CD4-positive, alpha-beta T cell treated with Interleukin-2 at 100 ng/mL for 4 hours (primary cell): ENCODE data around the gene ARPC4.

Experiments used
- DNase-seq: peaks from one replicate; pipeline ENCODE4 v3.0.0-alpha.2; 2020; ENCODE audit warnings: low spot score

The ARPC4 gene

DNA sequence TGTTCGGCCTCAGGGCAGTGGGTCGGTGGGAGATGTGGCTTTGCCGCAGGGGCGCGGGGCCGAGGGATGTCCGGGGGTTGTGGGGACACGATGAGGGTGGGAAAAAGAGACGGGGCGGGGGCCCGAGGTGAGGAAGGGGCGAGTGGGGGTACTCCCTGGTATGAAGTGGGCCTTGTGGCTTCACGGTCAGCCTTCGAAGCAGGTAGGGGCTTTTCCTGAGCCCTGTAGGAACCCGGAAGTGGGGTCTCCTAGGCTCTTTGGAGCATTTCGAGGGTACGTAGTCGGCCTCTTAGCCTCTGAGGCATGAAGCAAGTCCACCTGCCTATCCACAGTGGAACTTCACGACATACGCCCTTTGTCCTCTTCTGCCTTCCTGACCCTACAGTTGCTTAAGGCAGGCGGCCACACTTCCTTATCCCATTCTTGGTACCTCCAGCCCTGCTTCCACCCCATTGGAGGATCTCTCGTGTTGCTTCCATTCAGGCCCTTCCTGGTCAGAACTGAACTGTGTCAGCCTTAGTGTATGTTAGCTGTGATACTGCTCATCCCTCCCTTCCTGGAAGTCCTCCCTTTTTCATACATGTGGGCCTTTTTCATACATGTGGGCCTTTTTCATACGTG lies 389 bp downstream of the ARPC4 start:
- peak; percentile 20 for DNase-seq

DNA sequence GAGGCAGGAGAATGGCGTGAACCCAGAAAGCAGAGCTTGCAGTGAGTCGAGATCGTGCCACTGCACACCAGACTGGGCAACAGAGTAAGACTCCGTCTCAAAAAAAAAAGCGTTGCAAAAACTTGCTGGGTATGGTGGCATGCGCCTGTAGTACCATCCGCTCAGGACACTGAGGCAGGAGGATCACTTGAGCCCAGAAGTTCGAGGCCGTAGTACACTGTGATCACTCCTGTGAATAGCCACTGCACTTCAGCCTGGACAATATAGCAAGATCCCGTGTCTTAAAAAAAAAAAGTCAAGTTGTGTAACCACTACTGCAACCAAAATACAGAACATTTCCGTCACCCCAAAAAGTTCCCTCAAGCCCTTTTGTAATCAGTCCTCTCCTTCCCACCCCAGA lies 1.5 kb downstream of the ARPC4 start:
- DNase-seq = no peak

DNA sequence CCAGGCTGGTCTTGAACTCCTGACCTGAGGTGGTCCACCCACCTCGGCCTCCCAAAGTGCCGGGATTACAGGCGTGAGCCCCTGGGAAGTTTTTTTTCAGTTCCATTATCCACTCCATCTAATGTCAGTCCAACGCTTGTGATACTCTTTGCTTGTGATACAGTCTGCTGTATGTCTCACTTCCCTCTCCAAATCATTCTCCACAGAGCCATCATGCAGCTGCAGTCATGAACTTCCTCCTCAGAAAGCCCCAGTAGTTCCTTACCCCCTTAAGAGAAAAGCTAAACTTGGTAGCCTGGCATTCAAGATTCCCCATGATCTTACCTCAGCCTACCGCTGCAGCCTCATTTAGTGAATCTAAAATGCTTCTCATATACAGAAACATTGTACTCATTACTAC lies 2.3 kb downstream of the ARPC4 start:
- no peak for DNase-seq

DNA sequence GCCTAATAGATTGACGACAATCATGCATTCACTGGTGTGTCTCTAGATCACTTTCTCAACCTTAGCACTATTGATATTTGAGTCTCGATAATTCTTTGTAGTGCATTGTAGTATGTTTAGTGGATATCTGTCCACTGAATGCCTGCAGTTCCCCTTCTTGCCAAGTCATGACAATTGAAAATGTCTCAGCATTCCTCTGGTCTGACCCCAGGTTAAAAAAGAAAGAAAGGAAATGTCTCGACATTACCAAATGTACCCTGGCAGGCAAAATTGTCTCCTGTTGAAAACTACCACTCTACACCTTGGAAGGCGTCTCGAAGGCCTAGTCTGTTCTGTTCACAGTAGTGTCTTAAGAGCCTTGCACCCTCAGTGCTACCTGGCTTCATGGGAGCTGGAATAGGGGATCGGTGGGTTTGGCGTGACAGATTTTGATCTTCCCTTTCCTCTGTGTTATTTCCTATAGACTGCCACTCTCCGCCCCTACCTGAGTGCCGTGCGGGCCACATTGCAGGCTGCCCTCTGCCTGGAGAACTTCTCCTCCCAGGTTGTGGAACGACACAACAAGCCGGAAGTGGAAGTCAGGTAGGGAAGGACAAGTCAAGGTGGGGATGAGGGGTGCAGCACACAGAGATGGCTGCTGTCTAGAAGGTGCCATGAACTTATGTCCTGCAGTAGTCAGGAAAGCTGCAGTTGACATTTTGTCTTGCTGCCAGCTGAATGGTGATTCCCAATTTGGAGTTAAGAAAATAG lies 4.5 kb downstream of the ARPC4 start:
- DNase-seq = no peak

DNA sequence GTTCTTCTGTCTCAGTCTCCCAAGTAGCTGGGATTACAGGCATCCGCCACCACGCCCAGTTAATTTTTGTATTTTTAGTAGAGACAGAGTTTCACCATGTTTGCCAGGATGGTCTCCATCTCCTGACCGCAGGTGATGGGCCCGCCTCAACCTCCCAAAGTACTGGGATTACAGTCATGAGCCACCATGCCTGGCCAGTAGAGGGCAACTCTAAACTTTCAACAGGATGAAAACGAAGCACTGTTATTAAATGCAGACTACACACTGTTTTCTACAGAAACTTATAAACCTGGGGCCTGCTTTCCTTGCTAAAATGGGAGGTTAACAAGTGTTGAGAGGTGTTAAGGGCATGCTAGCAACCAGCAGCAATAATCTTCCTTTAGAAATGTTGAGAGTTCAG lies 7.6 kb downstream of the ARPC4 start:
- DNase-seq = no peak

DNA sequence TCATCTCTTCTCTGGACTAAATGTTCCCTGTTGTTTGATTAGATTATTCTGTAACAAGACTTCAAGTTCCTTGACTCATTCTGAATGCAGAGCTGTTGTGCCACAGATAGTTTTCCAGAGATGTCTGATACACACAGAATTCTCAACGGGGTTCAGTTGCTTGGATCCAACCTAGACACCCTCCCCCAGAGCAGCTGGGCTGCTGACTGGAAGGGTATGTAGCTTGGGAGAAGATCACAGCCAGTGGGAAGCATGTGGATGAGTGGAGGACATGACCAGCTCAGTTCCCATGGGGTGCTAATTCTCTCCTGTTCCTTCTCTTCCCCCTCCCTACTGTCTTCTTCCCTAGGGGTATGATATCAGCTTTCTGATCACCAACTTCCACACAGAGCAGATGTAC lies 10.6 kb downstream of the ARPC4 start:
- no peak for DNase-seq

DNA sequence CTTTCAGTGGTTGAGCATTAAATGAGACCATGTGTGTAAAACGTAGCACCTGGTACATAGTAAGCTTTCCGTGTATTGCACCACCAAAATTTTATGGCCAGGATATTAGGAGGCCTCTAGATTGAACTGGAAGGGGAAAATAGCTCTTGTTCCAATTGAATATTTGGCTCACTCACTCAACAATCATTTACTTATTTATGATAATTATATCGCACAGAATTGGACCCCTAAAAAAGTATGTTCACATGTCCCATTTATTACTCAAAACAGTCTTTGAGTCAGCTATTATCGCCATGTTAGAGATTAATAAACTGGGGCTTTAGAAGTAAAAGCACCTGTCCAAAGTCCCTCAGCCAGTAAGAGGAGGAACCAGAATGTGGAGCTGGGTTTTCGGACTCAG lies 12.1 kb downstream of the ARPC4 start:
- DNase-seq = no peak

DNA sequence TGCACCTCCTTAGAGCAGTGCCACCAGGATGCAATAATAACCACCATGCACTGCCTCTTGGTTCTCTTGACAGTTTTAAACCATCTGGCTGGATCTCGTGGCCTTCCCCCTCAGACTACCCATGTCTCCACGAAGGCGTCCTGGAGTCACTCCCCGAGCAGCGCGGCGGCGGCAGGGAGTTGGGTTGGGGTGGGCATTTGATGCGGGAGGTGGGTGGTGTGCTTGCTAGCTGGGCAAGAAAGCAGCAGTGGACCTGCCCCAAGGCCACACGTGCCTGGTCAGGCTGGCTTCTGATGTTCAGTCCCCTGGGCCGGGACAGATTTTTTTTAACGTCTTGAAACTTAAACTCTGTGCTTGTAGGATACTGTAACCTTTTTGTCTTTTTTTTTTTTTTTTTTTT lies 13.3 kb downstream of the ARPC4 start:
- DNase-seq = no peak

DNA sequence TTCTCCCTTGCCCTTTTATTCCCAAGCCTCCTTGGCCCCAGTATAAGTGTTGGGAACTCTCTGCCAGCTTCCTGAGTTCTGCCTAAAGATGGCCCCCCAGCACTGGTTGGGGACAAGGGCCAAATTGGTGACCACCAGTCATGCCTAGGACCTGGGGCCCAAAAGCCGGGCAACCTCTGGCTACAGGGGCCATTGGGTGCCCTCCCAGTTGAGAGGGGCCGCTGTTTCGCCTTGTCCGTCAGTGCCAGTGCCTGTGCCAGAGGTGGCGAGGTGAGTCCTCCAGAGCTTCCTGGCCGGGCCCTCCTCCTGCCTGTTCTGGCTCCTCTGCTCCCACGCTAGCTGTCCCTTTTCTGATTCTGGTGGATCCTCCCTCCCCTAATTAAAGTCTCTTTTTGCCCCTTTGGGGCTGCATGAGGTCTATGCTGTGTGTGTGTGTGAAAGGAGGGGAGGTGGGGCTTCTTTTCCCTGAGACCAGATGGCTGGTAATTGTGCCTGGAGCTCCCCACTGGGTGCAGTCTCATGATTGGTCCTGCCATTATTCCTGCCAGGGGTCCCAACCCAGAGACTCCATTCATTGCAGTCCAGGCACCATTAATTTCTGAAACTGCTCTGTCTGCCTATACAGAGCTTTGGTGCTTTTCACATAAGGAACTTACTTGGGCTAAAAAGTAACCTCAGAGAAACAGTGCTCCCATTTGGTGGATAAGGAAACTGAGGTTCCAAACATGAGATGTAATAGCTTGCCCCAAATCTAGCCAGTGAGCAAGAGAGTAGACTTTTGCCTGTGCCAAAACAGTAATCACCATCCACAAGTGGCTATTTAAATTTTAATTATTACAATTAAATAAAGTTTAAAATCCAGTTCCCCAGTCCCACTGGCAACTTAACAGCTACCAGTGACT lies 14.1 kb downstream of the ARPC4 start:
- no peak for DNase-seq

DNA sequence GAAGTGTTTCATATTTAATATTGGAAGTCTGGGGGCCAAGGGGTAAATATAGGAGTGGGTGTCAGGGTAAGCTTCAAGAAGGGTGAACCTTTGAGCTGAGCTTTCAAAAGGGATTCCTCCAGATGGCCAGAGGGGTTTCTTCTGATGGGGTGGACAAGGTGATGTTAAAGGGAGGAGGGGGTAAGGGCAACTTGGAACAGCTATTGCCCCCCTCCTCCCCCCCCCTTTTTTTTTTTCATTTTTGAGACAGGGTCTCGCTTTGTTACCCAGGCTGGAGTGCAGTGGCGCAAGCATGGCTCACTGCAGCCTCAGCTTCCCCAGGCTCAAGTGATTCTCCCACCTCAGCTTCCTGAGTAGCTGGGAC lies 15.1 kb downstream of the ARPC4 start:
- DNase-seq = no peak

DNA sequence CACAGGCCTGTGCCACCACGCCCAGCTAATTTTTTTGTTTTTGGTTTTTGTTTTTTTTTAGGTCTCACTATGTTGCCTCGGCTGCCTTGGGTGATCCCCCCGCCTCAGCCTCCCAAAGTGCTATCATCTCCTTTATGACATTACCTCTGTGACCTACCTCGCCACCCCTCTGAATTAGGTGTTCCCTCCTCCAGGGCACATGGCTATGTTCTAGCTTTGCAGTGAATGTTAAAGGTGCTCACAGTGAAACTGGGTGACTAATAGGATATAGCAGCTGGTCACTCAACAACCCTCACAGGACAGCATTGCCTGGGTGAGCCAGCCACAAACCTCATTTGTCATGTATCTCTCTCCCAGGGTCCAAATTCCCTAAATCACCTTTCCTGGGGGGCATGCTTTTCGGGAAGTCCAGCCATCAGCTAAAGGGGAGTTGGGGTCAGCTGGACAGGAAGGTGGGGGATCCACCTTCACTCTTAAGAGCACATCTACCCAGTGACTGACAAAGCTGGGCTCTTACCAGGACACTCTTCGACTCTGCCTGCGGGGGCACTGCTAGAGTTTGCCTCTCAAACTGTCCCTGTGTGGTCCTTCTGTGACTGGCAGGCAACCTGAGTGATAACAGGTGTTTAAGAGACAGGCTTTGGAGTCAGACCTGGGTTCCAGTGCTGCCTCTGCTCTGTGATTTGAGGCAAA lies 15.6 kb downstream of the ARPC4 start:
- DNase-seq = peak; percentile 62

DNA sequence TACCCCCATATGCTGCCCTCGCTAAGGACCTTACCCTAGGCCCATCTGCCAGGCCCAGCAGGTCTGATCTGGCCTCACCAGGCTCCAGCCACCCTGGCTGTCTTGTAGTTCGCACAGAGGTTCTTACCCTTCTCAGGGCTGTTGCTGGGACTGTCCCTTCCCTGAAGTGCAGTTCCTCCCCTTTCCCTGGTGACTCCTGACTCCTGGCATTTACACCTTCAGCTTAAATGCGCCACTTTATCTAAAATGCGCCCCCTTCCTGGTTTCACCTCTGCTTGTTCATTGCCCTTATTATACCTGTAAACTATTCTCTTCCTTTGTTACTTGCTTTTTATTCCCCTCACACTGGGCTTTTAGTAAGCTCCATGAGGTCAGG lies 16.3 kb downstream of the ARPC4 start:
- DNase-seq = no peak

DNA sequence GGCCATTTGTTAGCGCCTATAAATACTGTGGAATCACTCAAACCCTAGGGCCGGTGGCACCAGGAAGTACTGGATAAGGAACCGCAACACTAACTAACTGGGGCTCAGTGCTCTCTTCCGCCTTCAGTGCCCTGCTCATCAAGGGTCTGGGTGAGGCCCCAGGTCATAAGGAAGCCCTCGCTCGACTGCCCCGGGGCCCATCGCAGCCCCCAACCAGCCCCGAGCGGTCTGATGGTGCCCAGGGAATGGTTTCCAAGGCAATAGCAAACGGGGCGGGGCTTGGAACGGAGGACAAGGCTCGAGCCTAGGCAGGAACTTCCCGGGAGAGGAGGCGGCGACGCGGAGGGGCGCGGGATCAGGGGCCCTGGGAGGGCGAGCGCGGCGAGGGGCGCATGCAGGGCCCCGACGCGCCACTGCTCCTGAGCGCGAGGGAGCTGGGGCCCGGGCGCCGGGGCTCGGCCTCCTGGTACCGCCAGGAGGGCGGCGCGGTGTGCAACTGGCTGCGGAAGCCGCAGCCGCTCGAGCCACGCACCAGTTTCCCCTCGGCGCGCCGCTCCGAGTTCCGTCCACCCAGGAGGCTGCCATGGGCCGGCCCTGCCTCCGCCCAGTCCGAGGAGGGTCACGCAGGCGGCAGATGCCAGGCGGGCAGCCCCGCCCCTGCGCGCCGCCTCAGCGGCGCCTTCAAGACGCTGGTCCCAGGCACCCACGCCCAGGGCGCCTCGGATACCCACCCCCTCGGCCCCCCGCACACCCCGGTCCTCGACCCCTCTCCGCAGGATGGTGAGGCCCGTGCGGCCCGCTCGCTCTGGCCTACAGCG lies 16.9 kb downstream of the ARPC4 start, which contains the start of gene TTLL3:
Gene TTLL3 (plus strand): TSS at position 648 of the 818 bp plus-strand sequence. CDS start 400 bp downstream, outside the sequence.
- peak; percentile 39 for DNase-seq

DNA sequence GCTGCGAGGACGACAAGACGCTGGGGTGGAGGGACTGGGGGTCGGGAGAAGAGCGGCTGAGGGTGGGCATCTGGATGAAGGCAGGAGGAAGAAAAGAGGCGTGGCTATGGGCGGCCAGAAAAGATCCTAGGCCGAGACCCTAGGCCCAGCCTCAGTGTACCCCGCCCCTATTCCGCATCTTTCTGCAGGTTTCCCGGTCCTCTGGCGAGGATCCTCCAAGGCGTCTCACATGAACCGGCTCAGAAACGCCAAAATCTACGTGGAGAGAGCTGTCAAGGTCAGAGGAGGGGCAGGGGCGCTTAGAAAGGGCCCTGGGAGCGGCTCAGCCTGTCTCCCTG lies 17.5 kb downstream of the ARPC4 start:
- no peak for DNase-seq

DNA sequence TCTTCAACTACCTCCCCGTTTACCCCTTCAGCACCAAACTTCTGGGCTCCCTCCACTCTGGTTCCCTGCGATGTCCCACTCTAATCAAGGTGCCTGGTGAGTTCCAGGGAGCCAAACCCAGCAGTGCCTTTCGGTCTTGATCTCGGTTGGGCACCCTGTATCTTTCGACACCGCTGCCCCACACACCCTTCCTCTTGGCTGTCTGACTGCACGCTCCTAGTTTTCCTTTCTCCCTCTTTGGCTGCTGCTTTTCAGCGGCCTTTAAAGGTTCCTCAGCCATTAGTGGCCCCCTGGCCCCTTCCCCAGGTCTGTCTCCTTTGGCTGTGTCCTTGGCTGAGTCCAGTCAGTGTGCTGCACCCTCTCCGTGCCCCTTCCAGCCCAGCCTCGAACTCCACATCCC lies 18.0 kb downstream of the ARPC4 start:
- DNase-seq = no peak

DNA sequence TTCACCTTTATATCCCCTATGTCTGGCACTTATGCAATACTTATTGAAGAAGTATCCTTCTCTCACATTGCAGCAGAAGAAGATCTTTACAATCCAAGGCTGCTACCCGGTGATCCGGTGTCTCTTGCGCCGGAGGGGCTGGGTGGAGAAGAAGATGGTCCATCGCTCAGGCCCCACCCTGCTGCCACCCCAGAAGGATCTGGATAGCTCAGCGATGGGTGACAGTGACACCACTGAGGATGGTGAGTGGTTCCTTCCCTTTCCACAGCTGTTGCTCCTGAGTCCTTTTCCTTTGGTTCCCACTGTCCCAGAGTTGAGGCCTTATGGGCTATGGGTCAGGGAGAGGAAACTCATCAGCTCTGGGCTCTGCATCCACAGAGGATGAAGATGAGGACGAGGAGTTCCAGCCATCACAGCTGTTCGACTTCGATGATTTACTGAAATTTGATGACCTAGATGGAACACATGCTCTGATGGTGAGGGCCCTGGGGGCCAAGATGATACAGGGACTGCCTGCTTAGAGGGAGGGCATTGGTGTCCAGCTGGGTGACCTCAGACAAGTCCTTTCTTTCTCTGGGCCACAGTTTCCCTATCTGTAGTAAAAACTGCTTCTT lies 20.1 kb downstream of the ARPC4 start:
- no peak for DNase-seq

DNA sequence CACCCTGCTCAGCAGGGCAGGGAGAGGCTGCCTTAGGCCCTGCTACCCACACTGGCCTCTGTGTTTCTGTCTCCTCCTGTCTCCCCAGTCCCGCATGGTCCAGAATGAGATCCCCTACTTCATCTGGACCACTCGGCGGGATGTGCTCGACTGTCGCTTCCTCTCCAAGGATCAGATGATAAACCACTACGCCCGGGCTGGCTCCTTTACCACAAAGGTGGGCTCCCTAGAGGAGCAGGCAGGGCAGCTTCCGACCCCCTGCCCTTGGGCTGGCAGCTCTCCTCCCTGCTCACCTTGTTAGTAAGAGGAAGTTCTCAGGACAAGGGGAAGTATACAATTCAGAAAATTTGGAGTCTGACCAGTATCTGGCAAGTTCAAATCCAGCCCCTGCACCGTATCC lies 23.1 kb downstream of the ARPC4 start:
- DNase-seq = no peak

DNA sequence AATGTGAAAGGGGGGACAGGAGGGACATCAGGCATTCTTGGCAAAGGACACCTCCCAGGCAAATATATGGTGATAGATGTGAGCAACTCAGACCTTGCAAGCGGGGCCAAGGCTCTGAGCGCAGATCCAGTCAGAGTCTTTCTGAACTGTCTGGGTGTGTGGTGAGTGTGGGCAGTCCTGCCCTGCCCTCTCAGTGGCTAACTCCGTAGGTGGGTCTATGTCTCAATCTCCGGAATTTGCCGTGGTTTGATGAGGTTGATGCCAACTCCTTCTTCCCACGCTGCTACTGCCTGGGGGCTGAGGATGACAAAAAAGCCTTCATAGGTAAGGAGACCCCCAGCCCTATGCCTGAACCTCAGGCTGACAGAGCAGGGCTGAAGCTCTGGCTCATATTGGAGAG lies 24.6 kb downstream of the ARPC4 start:
- DNase-seq = no peak

DNA sequence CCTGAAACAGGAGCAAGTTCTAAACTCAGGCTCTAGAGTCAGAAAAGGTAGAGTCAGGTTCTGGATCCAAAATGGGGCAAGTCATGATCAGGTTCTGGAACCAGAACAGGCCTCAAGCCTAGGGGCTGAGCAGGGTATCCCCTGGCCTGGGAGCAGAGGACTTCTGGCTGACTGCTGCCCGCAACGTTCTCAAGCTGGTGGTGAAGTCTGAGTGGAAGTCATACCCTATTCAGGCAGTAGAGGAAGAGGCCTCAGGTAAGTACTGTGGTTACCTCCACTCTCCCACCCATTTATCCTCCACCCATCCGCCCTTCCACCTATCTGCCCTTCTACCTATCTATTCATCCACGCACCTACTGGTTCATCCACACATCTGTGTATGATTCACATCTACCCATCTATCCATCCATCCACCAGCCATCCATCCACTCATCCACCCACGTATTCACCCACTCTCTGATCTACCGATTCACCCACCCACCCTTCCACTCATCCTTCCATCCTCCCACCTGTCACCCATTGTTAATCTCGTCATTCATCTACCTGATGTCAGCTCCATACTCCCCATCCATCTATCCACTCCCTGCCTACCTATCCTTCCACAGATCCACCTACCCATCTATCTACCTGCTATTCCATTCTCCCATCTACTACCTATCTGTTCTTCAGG lies 25.9 kb downstream of the ARPC4 start:
- no peak for DNase-seq

DNA sequence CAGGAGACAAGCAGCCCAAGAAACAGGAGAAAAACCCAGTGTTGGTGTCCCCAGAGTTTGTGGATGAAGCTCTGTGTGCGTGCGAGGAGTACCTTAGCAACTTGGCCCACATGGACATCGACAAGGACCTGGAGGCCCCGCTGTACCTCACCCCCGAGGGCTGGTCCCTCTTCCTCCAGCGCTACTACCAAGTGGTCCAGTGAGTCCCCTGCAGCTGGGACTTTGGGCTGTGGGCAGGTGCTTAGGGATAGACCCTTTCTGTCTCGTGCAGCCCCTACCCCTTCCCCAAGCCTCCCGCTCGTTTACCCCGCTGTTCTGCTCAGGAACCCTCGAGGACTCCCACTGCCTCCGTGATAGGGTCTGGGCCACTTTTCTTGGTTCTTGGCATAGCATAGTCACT lies 27.7 kb downstream of the ARPC4 start:
- no peak for DNase-seq

DNA sequence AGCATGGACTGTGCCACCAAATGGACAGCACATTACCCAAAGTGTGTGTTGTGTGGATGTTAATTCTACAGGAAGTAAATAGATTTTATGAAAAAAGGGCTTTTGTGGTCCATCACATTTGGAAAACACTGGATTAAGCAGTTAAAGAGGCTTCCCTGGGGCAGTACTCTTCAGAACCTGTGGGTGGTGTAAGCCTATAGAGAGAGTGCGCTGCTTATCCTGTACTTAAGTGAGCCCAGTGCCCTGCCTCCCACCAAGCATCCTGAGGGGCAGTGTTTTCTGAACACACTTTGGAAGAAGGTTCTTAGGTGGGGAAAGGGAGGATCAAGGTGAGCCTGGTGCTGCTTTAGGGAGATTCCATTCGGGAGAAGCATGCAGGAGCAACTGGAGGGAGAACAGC lies 28.1 kb downstream of the ARPC4 start:
- DNase-seq = no peak
